C4-2B (cell line): Measurements from ENCODE around the gene IL1RL1.

Source experiments
- CTCF ChIP-seq: fragments of 450-650 bp; conservative IDR thresholded peaks from 2 replicates; pipeline ENCODE4 v1.5.1; 2017; ENCODE audit warnings: mild to moderate bottlenecking
- ZFX ChIP-seq: fragments of 450-650 bp; IDR thresholded peaks from 2 replicates; pipeline ENCODE4 v1.6.1; 2017

- no peak for TF ChIP-seq CTCF
- no peak for TF ChIP-seq ZFX
These were observed 26.0 kb upstream of the IL1RL1 start for GRCh38 chr2:102285368-102285767.
